Muscle layer of colon (tissue), 2 donors: Measurements from ENCODE around the gene GPAT3.
"Not testable (repeated sequence)": the region's sequence is repeated elsewhere in the genome, so short reads cannot be mapped to it uniquely, and the experiment has no call there.

ENCODE experiments used
- H3K27ac ChIP-seq: one replicate; pipeline ENCODE4 v1.7.0; 2013; ENCODE audit warnings: low read depth, mild to moderate bottlenecking, low read length, moderate library complexity
- H3K27me3 ChIP-seq, 2 donors: one replicate each; pipeline ENCODE4 v1.7.0; 2013; ENCODE audit warnings: low read length in 2 of 2, mild to moderate bottlenecking in 2 of 2; ENCODE audit not compliant: insufficient read depth in 2 of 2, control insufficient read depth in 1 of 2
- H3K36me3 ChIP-seq: one replicate; pipeline ENCODE4 v1.7.0; 2013; ENCODE audit warnings: mild to moderate bottlenecking, low read length; ENCODE audit not compliant: insufficient read depth
- H3K4me1 ChIP-seq: one replicate; pipeline ENCODE4 v1.7.0; 2013; ENCODE audit warnings: mild to moderate bottlenecking, low read length; ENCODE audit not compliant: insufficient read depth
- H3K4me3 ChIP-seq, 2 donors: one replicate each; pipeline ENCODE4 v1.7.0; 2013; ENCODE audit warnings: low read length in 2 of 2, low read depth in 1 of 2, mild to moderate bottlenecking in 1 of 2, moderate library complexity in 1 of 2
- H3K9ac ChIP-seq: one replicate; pipeline ENCODE4 v1.7.0; 2013; ENCODE audit warnings: low read length
- H3K9me3 ChIP-seq: one replicate; pipeline ENCODE4 v1.7.0; 2013; ENCODE audit warnings: mild to moderate bottlenecking, low read length
- donor health status: abdominal sarcoma.
- donor health status: Adenocarcinoma of cecum.

GPAT3 gene

DNA sequence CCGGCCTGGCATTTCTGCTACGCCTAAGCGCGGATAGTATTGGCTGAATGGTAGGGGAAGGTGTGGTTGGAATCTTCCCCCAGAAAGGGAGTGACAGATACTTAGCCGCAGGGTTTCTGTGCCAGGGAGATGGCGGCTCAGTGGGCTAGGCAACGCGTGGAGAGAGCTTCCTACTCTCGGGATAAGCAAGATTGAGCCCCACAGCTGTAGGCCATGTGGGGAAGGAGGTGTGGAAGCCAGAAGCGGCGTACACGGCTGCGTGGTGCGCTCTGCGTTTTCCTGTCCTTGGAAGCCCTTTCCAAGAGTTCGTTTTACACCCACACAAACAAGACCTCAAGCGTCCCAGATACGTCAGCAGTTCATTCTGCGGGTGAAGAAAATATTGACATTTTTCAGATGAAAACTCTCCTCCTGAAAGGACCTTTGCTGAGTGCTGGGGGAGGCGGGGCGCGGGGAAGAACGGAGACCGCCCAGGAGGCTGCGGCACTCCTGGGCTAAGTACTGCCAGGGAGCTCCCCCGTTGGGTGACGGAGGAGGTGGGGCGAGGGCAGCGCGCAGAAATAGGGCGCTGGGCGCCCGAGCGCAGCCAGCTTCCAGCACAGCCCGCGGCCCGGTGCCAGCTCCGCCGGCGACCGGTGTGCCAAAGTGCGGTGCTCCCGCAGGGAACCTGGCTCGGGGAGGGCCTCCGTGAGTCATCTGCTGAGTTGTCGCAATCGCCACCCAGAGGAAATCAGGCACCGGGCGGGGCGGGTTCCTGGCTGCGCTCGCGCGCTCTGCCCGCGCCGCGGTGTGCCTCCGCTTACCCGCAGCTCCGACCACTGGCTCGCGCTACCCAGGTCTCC is at the start of gene GPAT3:
GPAT3 (plus strand) TSS at position 589 of the 842 bp plus-strand sequence. CDS start 515 bp downstream, outside the sequence.
- Histone ChIP-seq H3K9ac (peak within 1 kb of the TSS; percentile 77), H3K27me3 (no peaks in the 10 kb centered on the region), H3K4me3 (peak within 1 kb of the TSS; percentile 80 to 89), H3K36me3 (no peaks in the 10 kb centered on the region), H3K9me3 (no peaks in the 10 kb centered on the region), H3K27ac (peak within 1 kb of the TSS; percentile 59), H3K4me1 (peaks cover 16% of the 10 kb centered on the region)

GRCh38 chr4:83486457-83487129 is 49.3 kb upstream of the GPAT3 start:
- H3K9me3 ChIP-seq, result no peaks in the 10 kb centered on the region
- no peak overlapping the region for H3K4me3 ChIP-seq
- H3K36me3 ChIP-seq, result no peaks in the 10 kb centered on the region
- H3K4me1 ChIP-seq, result peaks cover 5% of the 10 kb centered on the region
- H3K27me3 ChIP-seq, result no peaks in the 10 kb centered on the region
- no peak overlapping the region for H3K27ac ChIP-seq
- H3K9ac ChIP-seq, result no peak overlapping the region

- Histone ChIP-seq H3K4me3 (no peak overlapping the region), H3K27me3 (no peaks in the 10 kb centered on the region), H3K36me3 (no peaks in the 10 kb centered on the region), H3K4me1 (peaks cover 5% of the 10 kb centered on the region), H3K9me3 (no peaks in the 10 kb centered on the region), H3K27ac (no peak overlapping the region), H3K9ac (no peak overlapping the region)
Observed at GRCh38 chr4:83489711-83490326, 46.1 kb upstream of the GPAT3 start.

- Histone ChIP-seq H3K9me3 (no peaks in the 10 kb centered on the region), H3K27me3 (no peaks in the 10 kb centered on the region), H3K27ac (no peak overlapping the region), H3K4me3 (no peak overlapping the region), H3K9ac (no peak overlapping the region), H3K4me1 (no peaks in the 10 kb centered on the region), H3K36me3 (no peaks in the 10 kb centered on the region)
Observed at GRCh38 chr4:83490876-83491450, 44.9 kb upstream of the GPAT3 start.

- H3K27ac ChIP-seq, H3K4me1 ChIP-seq: not testable (repeated sequence)
Observed at GRCh38 chr4:83496085-83496917, 39.6 kb upstream of the GPAT3 start.

DNA sequence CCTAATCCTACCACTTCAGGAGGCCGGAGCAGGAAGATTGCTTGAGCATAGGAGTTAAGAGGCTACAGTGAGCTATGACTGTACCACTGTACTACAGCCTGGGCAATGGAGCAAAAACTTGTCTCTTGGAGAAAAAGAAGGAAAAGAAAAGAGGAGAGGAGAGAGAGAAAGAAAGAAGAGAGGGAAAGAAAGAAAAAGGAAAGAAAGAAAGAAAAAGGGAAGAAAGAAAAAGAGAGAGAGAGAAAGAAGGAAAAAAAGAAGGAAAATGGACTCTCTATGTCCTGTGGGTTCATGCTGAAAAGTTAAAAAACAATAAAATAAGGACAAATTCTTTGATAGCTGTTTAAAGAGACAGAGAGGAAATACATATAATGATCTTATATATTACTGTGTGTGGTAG is 37.7 kb upstream of the GPAT3 start:
- Histone ChIP-seq H3K27ac (no peak overlapping the region), H3K9ac (no peak overlapping the region), H3K9me3 (no peaks in the 10 kb centered on the region), H3K36me3 (no peaks in the 10 kb centered on the region), H3K4me1 (no peaks in the 10 kb centered on the region), H3K4me3 (no peak overlapping the region), H3K27me3 (no peaks in the 10 kb centered on the region)

More at GRCh38 chr4:83496085-83496917, 39.6 kb upstream of the GPAT3 start:
- not testable (repeated sequence) for H3K27me3 ChIP-seq, H3K9me3 ChIP-seq, H3K4me3 ChIP-seq, H3K36me3 ChIP-seq, H3K9ac ChIP-seq

GRCh38 chr4:83501671-83502070 is 34.2 kb upstream of the GPAT3 start:
- not testable (repeated sequence) for H3K4me3 ChIP-seq, H3K9ac ChIP-seq, H3K27ac ChIP-seq, H3K36me3 ChIP-seq, H3K9me3 ChIP-seq, H3K4me1 ChIP-seq, H3K27me3 ChIP-seq

GRCh38 chr4:83503974-83504373 is 31.9 kb upstream of the GPAT3 start:
- H3K4me3 ChIP-seq, result no peak overlapping the region
- no peaks in the 10 kb centered on the region for H3K27me3 ChIP-seq
- no peaks in the 10 kb centered on the region for H3K4me1 ChIP-seq
- no peak overlapping the region for H3K9ac ChIP-seq
- no peak overlapping the region for H3K27ac ChIP-seq
- no peaks in the 10 kb centered on the region for H3K9me3 ChIP-seq
- H3K36me3 ChIP-seq, result no peaks in the 10 kb centered on the region

- Histone ChIP-seq H3K9me3 (no peaks in the 10 kb centered on the region), H3K4me3 (no peak overlapping the region), H3K36me3 (no peaks in the 10 kb centered on the region), H3K27me3 (no peaks in the 10 kb centered on the region), H3K4me1 (no peaks in the 10 kb centered on the region), H3K27ac (no peak overlapping the region), H3K9ac (no peak overlapping the region)
Observed at GRCh38 chr4:83504503-83504902, 31.4 kb upstream of the GPAT3 start.

GRCh38 chr4:83504996-83505395 is 30.9 kb upstream of the GPAT3 start:
- no peaks in the 10 kb centered on the region for H3K27me3 ChIP-seq
- no peaks in the 10 kb centered on the region for H3K4me1 ChIP-seq
- H3K9ac ChIP-seq, result no peak overlapping the region
- no peak overlapping the region for H3K27ac ChIP-seq
- H3K36me3 ChIP-seq, result no peaks in the 10 kb centered on the region
- no peak overlapping the region for H3K4me3 ChIP-seq
- no peaks in the 10 kb centered on the region for H3K9me3 ChIP-seq

DNA sequence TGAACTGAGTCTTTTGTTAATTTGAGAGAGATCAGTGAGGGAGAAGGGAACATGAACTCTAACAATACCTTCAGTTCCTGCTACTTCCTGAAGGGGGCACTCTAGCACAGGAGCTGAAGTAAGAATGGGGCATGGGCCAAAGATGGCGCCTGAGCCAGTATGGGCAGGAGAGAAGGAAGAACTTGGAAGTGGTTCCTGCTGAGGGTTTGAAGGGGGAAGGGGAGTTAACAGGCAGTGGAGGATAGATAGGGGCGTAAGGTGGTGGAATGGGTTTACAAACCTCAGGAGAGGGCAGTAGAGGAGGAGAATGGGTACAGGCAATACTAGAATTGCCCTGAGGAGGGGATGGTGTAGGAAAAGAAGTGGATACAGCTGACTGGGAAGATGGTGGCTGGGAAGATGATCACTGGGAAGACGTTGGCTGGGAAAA is 26.7 kb upstream of the GPAT3 start:
- not testable (repeated sequence) for H3K36me3 ChIP-seq, H3K4me3 ChIP-seq, H3K27ac ChIP-seq, H3K9me3 ChIP-seq, H3K9ac ChIP-seq, H3K27me3 ChIP-seq, H3K4me1 ChIP-seq
